ENCODE data around the gene GGT5.

The GGT5 gene

GRCh38 chr22:24180316-24181087 is 64.4 kb downstream of the GGT5 start:
- peaks cover 27% of the 10 kb centered on the region for H3K4me1 ChIP-seq (ENCODE audit: low read length)
- no peak for TF ChIP-seq EZH2phosphoT487 (IDR thresholded peaks at IDR 0.05; ENCODE audit: low read depth)
- no peak overlapping the region for H3K4me3 ChIP-seq (ENCODE audit: low read length)
- H3K27me3 ChIP-seq (ENCODE audit: low read depth, low read length): no peaks in the 10 kb centered on the region
- H3K36me3 ChIP-seq (replicated peaks; ENCODE audit: low read depth, low read length): peaks cover 7% of the 10 kb centered on the region
- no peaks in the 10 kb centered on the region for H3K9me3 ChIP-seq (ENCODE audit: insufficient read depth, low read length)
- H4K20me1 ChIP-seq (ENCODE audit: insufficient read depth, low read length): no peaks in the 10 kb centered on the region
- H3K79me2 ChIP-seq (ENCODE audit: low read length): no peaks in the 10 kb centered on the region
- H3K4me2 ChIP-seq (ENCODE audit: low read length): no peak overlapping the region
- H2AFZ ChIP-seq (ENCODE audit: low read depth, low read length): no peak overlapping the region
- H3K27ac ChIP-seq (ENCODE audit: low read length): no peak overlapping the region
- no peak overlapping the region for H3K9ac ChIP-seq (ENCODE audit: low read length)

GRCh38 chr22:24179478-24180210 is 65.2 kb downstream of the GGT5 start:
- no peak overlapping the region for H2AFZ ChIP-seq (ENCODE audit: low read depth, low read length)
- H3K4me1 ChIP-seq (ENCODE audit: low read length): peaks cover 27% of the 10 kb centered on the region
- no peaks in the 10 kb centered on the region for H4K20me1 ChIP-seq (ENCODE audit: insufficient read depth, low read length)
- H3K36me3 ChIP-seq (replicated peaks; ENCODE audit: low read depth, low read length): peaks cover 7% of the 10 kb centered on the region
- no peak overlapping the region for H3K4me3 ChIP-seq (ENCODE audit: low read length)
- H3K9ac ChIP-seq (ENCODE audit: low read length): no peak overlapping the region
- H3K4me2 ChIP-seq (ENCODE audit: low read length): no peak overlapping the region
- no peaks in the 10 kb centered on the region for H3K27me3 ChIP-seq (ENCODE audit: low read depth, low read length)
- no peaks in the 10 kb centered on the region for H3K9me3 ChIP-seq (ENCODE audit: insufficient read depth, low read length)
- no peaks in the 10 kb centered on the region for H3K79me2 ChIP-seq (ENCODE audit: low read length)
- H3K27ac ChIP-seq (ENCODE audit: low read length): no peak overlapping the region
- TF ChIP-seq CTCF (IDR thresholded peaks at IDR 0.05; ENCODE audit: low read depth, low read length) (no peak), EZH2phosphoT487 (IDR thresholded peaks at IDR 0.05; ENCODE audit: low read depth) (no peak)

- TF ChIP-seq CTCF (IDR thresholded peaks at IDR 0.05; ENCODE audit: low read depth, low read length): peak; percentile 61
- TF ChIP-seq EZH2phosphoT487 (IDR thresholded peaks at IDR 0.05; ENCODE audit: low read depth): no peak
- Histone ChIP-seq H3K9ac (ENCODE audit: low read length) (no peak overlapping the region), H3K9me3 (ENCODE audit: insufficient read depth, low read length) (no peaks in the 10 kb centered on the region), H3K4me1 (ENCODE audit: low read length) (peaks cover 20% of the 10 kb centered on the region), H3K4me3 (ENCODE audit: low read length) (no peak overlapping the region), H3K27me3 (ENCODE audit: low read depth, low read length) (no peaks in the 10 kb centered on the region), H3K36me3 (replicated peaks; ENCODE audit: low read depth, low read length) (peaks cover 7% of the 10 kb centered on the region), H4K20me1 (ENCODE audit: insufficient read depth, low read length) (no peaks in the 10 kb centered on the region), H3K4me2 (ENCODE audit: low read length) (no peak overlapping the region), H3K27ac (ENCODE audit: low read length) (no peak overlapping the region), H3K79me2 (ENCODE audit: low read length) (no peaks in the 10 kb centered on the region), H2AFZ (ENCODE audit: low read depth, low read length) (no peak overlapping the region)
Observed at GRCh38 chr22:24178502-24179440, 66.1 kb downstream of the GGT5 start.

GRCh38 chr22:24178021-24178431 is 66.9 kb downstream of the GGT5 start:
- Histone ChIP-seq H3K27me3 (ENCODE audit: low read depth, low read length) (no peaks in the 10 kb centered on the region), H3K9me3 (ENCODE audit: insufficient read depth, low read length) (no peaks in the 10 kb centered on the region), H3K27ac (ENCODE audit: low read length) (no peak overlapping the region), H3K79me2 (ENCODE audit: low read length) (no peaks in the 10 kb centered on the region), H3K4me3 (ENCODE audit: low read length) (no peak overlapping the region), H2AFZ (ENCODE audit: low read depth, low read length) (no peak overlapping the region), H4K20me1 (ENCODE audit: insufficient read depth, low read length) (no peaks in the 10 kb centered on the region), H3K4me2 (ENCODE audit: low read length) (no peak overlapping the region), H3K36me3 (replicated peaks; ENCODE audit: low read depth, low read length) (peaks cover 7% of the 10 kb centered on the region), H3K9ac (ENCODE audit: low read length) (no peak overlapping the region), H3K4me1 (ENCODE audit: low read length) (peaks cover 13% of the 10 kb centered on the region)
- no peak for TF ChIP-seq EZH2phosphoT487 (IDR thresholded peaks at IDR 0.05; ENCODE audit: low read depth)
- TF ChIP-seq CTCF (IDR thresholded peaks at IDR 0.05; ENCODE audit: low read depth, low read length): no peak

All from OCI-LY3 (cell line).